Activated T-cell treated with anti-CD3 and anti-CD28 coated beads for 1 hour (primary cell): Measurements from ENCODE around the gene BCR.
"Not testable (repeated sequence)": the region's sequence is repeated elsewhere in the genome, so short reads cannot be mapped to it uniquely, and the experiment has no call there.

Experiments
- DNase-seq: peaks from one replicate; pipeline ENCODE4 v3.0.0-alpha.2; 2020; ENCODE audit warnings: low read depth

The BCR gene

DNA sequence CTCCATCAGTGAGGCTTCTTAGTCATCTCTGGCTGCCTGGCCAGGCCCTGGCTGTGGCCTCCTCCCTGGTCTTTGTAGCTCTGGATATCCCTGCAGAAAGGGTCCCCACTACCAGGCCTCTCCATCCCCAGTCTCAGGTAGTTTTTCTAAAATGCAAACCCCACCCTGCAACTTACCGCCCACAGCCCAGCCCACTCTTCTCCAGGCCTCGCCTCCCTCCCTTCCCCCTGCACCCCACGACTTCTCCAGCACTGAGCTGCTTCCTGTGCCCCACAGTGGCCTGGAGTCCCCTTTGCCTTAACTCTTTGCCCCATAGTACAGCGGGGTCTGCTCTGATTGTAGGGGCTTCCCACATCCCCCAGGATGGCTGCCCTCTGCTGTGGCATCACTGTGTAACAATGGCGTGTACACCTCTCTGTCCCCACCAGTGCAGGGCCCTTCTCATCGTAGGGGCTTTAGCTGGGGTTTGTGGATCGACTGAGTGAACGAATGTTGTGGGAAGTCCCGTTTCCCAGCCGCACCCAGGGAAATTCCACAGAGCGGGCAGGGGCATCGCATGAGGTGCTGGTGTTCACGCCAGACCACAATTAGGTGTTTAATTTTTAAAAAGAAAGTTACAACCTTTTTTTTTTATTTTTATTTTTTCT, 111.6 kb downstream of the BCR start:
- no peak for DNase-seq

DNA sequence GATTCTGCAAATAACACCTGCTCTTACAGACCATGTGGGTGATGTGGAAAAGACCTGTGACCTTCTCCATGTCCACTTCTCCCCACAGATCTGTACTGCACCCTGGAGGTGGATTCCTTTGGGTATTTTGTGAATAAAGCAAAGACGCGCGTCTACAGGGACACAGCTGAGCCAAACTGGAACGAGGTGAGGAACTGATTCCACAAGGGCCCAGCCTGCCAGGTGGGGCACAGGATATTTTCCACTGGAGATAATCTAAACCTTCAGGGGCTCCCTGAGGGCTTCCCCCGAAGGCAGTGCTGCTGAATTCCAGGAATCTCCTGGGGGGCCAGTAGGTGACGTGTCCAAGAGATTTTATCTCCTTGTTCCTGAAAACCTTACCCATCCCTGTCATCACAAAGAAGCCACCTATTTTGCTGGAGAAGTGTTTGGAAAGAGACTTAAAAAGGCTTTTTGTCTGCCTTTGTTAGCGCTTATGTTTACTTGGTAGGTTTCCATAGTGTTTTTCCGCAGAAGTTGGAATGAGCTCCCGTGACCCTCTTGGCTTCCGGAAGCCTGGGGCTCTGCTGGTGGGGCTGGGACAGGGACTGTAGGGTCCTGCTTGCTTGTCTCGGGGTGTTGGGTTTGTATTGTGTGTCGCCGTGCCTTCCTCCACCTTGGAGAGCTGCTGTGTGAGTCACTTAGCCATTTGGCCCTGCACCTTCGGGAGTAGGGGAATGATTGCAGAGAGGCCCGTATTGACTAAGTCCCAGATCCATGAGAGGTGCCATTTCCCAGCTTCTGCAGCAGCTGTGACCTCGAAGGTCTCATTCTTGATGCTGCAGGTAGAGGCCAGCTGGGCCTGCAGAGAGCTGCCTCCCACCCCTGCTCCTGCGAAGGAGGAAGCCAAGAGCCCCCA, 112.4 kb downstream of the BCR start:
- DNase-seq: no peak

DNA sequence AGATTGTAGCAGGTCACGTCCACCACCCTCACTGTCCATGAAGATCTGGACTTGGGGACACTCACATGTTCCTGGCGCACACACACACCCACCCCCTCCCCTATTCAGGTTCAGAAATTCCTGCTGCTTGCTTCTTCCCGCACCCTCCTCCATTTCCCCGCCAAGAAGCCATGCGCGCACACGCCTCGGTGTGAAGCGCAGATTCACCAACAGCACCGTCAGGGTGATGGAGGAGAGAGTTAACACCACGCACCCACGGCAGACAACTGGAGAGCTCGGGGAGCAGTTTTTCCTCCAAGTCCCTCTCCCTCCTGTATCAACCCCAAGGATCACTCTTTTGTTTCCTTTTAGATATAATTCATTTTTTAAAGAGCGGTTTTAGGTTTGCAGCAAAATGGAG, 113.4 kb downstream of the BCR start:
- DNase-seq: no peak

DNA sequence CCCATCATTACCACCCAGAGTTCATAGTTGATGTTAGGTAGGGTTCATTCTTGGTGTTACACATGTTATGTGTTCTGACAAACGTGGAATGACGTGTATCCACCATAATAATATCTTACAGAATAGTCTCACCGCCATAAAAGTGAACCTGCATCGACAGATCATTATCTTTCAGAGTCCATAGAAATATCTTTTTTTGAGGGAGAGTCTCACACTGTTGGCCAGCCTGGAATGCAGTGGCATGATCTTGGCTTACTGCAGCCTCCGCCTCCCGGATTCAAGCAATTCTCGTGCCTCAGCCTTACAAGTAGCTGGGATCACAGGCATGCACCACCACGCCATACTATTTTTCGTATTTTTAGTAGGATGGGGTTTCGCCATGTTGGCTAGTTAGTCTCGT, 113.9 kb downstream of the BCR start:
- no peak for DNase-seq

DNA sequence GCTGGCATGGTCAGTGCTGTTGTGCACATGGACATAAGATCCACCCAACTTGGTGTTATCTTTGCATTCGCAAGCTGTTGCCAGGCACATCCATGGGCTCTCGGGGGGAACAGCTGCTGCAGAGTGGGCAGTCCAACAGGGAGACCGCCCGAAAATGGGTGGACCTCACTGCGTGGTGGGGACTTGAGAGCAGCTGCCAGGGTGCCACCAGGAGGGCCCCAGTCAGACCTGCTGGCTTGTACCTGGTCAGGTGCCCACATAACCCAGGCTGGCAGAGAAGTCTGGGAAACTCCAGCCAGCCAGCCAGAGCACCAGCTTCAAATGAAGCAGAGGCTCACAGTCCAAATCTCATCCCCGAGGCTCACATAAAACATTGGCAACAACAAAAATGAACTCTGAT, 120.2 kb downstream of the BCR start:
- no peak for DNase-seq

DNA sequence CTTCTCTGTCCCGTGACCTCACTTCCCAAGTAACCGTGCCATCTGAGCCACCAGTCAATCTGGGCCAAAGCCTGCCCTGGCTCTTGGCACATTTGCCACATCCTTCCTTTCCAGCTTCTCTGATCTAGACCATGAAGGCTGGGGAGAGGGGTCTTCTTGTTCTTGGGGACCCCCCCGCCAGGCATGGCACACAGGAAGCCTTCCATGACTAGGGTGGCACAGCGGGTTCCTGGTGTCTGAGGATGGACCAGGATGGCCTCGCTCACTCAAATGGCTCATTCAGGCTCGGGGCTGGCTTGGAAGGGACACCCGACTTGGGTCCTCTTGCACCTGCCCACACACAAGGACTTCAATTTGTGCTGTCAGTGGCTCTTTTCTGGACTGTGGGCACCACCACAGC, 121.3 kb downstream of the BCR start:
- DNase-seq: no peak

DNA sequence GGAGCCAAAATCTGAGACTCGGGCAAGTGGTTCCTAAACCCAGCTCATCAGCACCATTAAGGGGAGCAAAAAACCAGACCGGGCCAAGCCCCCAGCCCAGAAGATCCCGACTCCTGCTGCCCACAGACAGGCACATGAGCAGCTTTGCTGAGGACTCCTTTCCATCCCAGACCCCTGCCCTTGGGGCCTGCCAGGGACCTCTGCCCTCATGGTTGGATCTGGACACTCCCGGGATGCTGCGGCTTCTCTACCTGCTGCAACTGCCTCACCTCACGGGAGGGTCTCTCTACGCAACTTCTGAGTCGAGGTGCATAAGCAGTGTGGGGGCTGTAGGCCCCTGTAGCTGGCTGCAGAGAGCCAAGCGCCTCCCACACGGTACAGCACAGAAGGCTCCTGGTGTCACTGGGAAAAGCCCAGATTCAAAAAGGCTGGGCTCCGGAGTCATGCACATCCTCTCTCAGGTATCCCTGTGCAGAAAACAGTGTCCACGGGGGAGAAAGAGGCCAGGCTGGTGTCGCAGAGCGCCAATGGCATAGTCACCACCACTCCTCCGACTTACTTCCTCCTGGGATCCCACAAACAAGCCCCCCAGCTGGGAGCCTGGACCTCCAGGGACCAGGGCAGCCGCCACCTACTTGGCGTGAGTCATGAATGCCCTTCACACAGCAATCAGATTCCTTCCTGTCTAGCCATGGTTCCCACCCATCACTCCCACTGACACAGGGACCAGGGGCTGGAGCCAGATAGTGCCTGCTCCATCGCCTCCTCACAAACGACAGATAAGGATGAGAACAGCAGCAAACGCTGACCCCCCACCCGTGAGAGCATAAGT, 122.1 kb downstream of the BCR start:
- no peak for DNase-seq

DNA sequence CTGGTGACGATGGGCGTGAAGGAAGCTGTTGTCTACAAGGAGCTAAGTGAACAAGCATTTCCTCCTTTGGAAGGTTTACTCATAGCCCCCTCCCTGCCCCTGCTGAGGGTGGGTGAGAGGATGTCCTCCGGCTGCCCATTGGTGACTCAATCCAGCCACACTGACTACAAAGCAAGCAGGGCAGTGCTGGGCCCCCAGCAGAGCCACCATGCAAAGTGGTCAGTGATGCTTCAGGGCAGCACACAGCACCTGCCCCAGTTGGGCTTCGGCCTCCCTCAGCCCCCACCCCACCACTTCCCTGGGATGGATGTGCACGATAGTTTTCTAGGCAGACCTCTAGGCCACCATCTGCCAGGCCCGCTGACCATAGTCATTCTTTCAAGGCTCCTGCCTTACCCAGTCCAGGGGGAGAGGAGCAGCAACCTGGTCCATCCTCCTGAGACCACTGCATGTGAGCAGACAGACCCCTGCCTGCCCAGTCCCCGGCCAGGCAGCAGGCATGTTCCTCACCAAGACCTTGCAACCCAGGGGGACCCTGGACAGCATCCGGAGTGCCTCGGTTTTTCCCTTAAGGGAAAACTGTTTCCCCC, 125.1 kb downstream of the BCR start:
- DNase-seq: no peak

DNA sequence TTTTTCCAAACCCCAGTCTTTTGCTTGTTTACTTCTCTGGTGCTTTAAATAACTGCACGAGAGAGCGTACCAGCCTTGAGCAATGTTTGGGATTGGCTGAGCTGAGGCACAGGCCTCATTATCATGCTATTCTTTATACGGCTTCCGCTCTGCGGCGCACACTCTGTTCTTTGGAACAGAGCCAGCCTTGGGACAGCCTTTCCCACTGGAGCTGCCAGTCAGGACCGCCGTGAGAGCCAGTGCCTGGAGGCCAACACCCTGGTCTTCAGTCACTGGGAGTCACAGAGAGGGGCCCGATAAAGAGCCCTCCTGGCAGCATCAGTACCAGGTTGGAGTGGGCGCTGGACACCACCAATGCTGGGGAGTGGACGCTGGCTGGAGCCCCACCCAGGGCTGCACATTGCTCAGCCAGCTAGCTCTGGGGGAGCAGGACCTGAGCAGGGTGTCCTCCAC, 125.6 kb downstream of the BCR start:
- no peak for DNase-seq

DNA sequence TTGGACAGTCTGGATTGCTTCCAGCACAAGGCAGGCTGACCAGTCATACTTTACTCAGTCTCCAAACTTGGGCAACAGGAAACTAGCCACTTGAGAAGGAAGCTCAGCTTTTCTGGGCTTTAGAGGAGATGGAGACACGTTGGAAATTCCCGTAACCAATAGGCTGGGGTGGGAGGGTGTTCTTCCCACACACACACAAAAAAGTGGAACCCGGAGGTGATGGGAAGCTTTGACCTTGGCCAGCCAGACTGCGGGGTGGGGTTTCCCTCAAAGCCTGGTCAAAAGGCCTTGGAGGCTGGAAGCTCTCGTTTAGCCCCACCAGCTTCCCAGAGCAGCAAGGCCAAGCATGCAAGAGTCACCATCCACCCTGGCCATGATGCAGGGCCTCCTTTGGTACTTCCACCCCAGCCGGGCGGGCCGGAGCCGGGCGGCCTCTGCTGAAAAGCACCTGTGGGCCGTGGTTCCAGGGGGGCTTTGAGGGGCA, 126.2 kb downstream of the BCR start:
- DNase-seq: no peak

DNA sequence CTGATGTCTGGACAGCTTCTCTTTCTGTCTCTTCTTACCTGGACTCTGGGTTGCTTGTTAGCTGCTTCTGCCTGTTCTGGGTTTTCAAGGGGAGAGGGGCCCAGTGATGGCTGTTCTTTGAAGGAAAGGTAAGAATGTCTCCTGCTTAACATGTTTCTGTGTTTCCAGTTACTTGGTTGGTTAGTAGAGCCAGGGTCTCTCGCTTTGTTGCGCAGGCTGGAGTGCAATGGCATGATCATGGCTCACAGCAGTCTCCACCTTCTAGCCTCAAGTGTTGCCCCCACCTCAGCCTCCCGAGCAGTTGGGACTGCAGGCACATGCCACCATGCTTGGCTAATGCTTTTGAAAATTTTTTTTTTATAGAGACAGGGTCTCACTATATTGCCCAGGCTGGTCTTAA, 126.6 kb downstream of the BCR start:
- no peak for DNase-seq

DNA sequence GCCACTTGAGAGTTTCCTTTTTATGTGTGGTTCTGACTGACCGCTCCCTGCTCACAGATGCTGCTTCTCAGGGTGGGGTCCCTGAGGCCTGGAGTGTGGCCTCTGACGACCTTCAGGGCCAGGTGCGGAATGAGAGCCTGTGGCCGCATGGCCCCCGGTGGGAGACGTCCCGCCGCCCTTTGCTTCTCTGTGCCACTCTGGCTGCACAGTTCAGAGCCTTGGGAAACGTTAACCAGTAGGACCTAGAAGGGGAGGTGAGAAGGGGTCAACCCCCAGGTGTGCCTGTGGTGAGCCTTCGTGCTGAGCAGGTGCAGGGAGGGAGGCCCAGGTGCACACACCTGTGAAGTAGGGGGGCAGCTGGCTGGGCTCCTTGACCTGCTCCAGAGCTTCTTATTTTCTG, 127.2 kb downstream of the BCR start:
- DNase-seq: not testable (repeated sequence)

DNA sequence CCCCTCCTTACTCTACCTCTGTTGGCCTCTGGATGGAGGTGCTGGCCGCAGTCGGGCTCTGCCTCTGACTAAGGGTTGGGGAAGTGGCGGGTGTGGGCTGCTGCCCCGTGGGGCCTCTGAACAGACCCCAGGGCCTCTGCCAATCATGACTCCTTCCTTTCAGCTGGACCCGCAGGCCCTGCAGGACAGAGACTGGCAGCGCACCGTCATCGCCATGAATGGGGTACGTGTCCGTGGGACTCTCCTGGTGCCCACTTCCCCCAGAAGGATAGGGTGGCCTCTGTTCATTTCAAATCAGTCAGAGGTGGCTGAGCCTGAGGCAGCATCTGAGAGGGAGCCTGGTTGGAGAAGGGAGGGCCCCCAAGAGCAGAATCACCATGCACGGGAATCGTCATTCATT, 129.0 kb downstream of the BCR start:
- not testable (repeated sequence) for DNase-seq

DNA sequence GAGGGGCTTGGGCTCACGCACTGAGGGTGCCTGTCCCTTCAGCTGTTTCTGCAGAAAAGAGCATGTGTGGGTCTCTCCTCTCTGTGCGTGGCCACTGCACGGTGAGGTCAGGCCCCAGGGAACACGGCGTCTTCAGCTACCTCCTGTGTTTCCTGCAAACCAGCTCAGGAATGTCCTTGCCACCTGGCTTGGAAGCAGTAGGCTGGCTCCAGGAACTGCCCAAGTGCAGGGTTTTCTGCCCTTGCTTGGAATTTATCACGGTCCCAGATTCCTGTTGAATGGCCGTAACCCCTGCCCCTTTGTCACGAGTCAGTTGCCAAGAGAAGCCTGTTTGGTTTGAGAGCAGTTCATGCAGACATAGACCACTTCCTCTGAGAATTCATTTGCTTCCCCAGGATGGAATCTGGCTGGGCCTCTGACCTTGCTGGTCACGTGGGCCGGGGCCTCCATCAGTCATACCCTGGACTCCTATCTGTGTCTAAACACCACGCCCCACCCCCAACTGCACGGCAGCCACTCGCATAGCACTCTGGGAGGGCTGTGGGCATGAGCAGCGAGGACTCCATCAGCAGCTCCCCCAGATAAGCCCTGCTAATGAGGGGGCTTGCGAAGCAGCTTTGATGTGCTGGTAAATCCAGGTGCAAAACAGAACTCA, 130.3 kb downstream of the BCR start:
- not testable (repeated sequence) for DNase-seq

DNA sequence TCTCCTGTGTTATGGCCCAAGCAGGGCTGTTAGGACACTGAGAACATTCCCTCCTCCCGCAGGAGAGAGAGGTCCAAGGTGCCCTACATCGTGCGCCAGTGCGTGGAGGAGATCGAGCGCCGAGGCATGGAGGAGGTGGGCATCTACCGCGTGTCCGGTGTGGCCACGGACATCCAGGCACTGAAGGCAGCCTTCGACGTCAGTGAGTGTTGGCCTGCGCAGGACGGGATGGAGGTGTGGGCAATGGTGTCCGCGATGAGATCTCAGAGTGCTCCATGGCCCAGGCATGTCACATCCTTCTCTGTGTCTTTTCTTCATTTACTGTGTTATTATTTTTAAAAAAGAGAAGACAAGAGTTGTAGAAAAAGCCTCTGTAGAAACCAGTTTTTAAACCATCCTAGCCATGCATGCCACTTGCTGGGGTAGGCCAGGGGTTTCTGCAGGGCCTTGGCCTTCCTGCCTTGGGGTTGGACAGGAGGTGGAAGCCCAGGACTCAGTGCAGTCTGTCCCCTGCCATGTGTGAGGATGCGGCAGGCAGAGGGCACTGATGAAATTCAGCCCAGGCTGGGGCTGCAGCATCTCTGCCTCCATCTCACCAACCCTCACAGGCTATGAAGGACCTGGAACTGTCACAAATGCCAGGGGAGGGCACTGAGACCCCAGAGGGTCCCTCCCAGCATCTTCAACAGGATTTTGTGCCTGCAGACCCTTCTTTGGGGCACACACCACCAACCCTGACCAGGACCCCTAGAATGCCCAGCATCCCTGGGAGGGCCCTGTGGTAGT, 131.5 kb downstream of the BCR start:
- not testable (repeated sequence) for DNase-seq

DNA sequence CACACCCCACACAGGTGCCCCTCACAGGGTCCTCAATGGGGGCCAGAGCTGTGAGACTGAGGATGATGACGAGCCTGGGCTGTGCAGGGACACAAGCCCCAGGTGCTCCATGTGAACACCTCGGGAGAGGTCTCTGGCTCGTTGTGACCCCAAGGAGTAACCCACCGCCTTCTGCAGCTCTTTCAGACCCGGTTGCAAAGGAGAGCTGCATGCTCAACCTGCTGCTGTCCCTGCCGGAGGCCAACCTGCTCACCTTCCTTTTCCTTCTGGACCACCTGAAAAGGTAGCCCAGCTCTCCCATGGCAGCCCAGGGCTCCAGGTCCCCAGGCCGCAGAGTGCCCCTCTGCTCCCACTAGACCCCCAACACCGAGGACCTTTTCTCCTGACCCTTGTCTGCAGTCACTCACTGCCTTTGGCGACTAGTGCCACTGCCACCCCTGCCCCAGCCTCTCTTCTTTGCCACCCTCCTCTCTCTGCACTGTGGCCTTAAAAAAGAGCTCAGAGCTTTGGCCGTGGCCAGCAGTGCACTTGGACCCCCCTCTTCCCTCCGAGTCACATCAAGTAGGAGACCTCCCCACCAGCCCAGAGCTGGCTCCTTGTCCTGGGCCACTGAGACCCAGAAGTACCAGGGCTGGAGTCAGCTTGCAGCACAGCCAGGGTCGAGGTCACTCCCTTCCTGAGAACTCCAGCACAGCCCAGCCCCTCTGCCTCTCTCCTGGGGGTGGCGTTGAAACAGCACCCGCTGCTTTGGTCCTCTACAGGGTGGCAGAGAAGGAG, 133.7 kb downstream of the BCR start:
- no peak for DNase-seq

DNA sequence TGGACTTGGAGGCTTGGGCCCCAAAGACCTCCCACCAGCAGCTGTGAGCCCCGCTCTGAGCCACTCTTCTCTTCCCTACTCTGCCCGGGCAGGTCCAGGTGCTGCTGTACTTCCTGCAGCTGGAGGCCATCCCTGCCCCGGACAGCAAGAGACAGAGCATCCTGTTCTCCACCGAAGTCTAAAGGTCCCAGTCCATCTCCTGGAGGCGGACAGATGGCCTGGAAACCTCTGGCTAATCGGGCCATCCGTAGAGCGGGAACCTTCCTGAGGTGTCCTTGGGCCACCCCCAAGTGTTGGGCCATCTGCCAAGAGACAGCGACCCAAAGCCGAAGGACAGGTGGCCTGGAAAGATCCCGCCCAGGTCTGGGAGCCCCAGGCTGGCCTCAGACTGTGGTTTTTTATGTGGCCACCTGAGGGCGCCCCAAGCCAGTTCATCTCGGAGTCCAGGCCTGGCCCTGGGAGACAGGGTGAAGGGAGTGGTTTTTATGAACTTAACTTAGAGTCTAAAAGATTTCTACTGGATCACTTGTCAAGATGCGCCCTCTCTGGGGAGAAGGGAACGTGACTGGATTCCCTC, 135.1 kb downstream of the BCR start:
- DNase-seq: peak; percentile 43

DNA sequence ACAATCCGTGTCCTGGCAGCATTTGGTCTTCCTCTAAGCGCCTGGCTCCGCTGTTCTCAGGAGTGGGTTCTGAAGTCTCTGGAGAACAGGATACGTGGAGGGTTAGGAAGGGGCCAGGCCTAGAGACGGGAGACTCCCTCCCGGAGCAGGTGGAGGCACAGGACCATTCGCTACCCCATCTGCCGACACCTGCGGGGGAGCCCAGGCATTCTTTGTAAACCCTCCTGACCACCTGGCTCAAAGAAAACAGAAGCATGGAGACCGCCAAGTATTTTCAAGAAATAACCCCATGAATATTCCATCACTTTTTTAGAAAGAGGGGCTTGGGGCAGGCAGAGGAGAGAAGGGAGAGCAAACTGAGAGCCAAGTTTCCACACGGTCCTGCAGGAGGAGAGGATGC, 136.3 kb downstream of the BCR start:
- DNase-seq: not testable (repeated sequence)

DNA sequence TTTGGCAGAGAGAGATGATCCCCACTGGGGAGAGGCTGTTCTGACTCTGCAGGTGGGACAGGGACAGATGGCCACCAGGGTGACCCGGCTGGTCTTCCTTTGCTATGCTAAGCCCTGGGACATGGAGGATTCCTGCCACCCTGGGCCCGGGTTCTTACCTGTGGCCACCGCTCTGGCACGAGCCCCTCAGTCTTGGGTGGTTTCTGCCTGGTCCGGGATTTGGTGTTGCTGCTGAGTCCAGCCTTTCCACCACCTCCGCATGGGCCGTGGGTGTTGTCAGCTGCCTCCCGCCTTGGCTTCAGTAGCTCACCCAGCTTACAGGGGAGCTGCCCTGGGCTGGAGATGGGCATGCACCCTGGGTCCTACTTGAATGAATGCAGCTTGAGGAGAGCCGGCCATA, 138.0 kb downstream of the BCR start:
- DNase-seq: not testable (repeated sequence)
